HEK293 (cell line): ENCODE measurements around the gene UBASH3B.

Source experiments
- CTCF ChIA-PET: fragments of 350-600 bp; formaldehyde crosslinking; extraction: SDS; loops from one replicate; lab custom pipeline; 2021; ENCODE audit warnings: antibody characterized with exemption; lab: Yijun Ruan, JAX
- POLR2A ChIA-PET: fragments of 300-600 bp; formaldehyde crosslinking; extraction: SDS; loops from one replicate; lab custom pipeline; 2020; ENCODE audit warnings: antibody characterized with exemption, inconsistent platforms; lab: Yijun Ruan, JAX
- H3K27ac ChIP-seq: fragments of 200-500 bp; sonication (Bioruptor generic); 2 replicates; pipeline ENCODE4 v1.5.1; 2014; ENCODE audit warnings: low read depth, low read length, control low read depth, inconsistent platforms; ENCODE audit errors: extremely low read depth
- H3K36me3 ChIP-seq, 2 experiments: fragments of 200-500 bp in 1 of 2; sonication (Bioruptor generic) in 1 of 2; 1 replicate in 1 of 2; 2 replicates in 1 of 2; pipeline ENCODE4 v1.5.1; 2014 to 2017; ENCODE audit warnings: inconsistent platforms in 2 of 2, low read length in 2 of 2; ENCODE audit not compliant: control insufficient read depth in 2 of 2, insufficient read depth in 1 of 2
- H3K4me1 ChIP-seq: fragments of 200-500 bp; sonication (Bioruptor generic); 2 replicates; pipeline ENCODE4 v1.5.1; 2014; ENCODE audit warnings: mild to moderate bottlenecking, low read length, inconsistent platforms; ENCODE audit not compliant: control insufficient read depth, insufficient read depth
- H3K4me3 ChIP-seq: 2 replicates; pipeline ENCODE4 v1.5.1; 2011; ENCODE audit warnings: low read depth, mild to moderate bottlenecking, control low read depth, low read length, moderate library complexity
- H3K9me3 ChIP-seq: fragments of 200-500 bp; sonication (Bioruptor generic); 2 replicates; pipeline ENCODE4 v1.5.1; 2014; ENCODE audit warnings: low read depth, low read length, inconsistent platforms; ENCODE audit not compliant: control insufficient read depth, insufficient read depth
- FEZF1 ChIP-seq: fragments of 450-650 bp; formaldehyde crosslinking; IDR thresholded peaks from 2 replicates; pipeline ENCODE4 v1.5.1; 2016; ENCODE audit warnings: missing biosample characterization, missing genetic modification characterization
- GFI1B ChIP-seq: fragments of 450-650 bp; formaldehyde crosslinking; IDR thresholded peaks from 2 replicates; pipeline ENCODE4 v1.5.1; 2016; ENCODE audit warnings: missing biosample characterization, missing genetic modification characterization
- GLIS1 ChIP-seq: fragments of 450-650 bp; formaldehyde crosslinking; IDR thresholded peaks from 2 replicates; pipeline ENCODE4 v1.5.1; 2016; ENCODE audit warnings: missing biosample characterization, missing genetic modification characterization
- PRDM6 ChIP-seq: fragments of 450-650 bp; formaldehyde crosslinking; IDR thresholded peaks from 2 replicates; pipeline ENCODE4 v1.5.1; 2017; ENCODE audit warnings: missing biosample characterization, missing genetic modification characterization
- TCF7L2 ChIP-seq: IDR thresholded peaks from 2 replicates; pipeline ENCODE4 v1.6.1; 2011; ENCODE audit warnings: low read depth, mild to moderate bottlenecking, inconsistent platforms, low read length, moderate library complexity, borderline replicate concordance
- ZBTB11 ChIP-seq: fragments of 450-650 bp; formaldehyde crosslinking; conservative IDR thresholded peaks from 2 replicates; pipeline ENCODE4 v1.5.1; 2016; ENCODE audit warnings: low read depth, missing biosample characterization, missing genetic modification characterization
- ZBTB6 ChIP-seq: fragments of 450-650 bp; formaldehyde crosslinking; IDR thresholded peaks from 2 replicates; pipeline ENCODE4 v1.5.1; 2017; ENCODE audit warnings: missing biosample characterization, missing genetic modification characterization
- ZFP41 ChIP-seq: fragments of 450-650 bp; formaldehyde crosslinking; IDR thresholded peaks from 2 replicates; pipeline ENCODE4 v1.5.1; 2016; ENCODE audit warnings: missing biosample characterization, missing genetic modification characterization, borderline replicate concordance
- ZIC2 ChIP-seq: fragments of 450-650 bp; formaldehyde crosslinking; IDR thresholded peaks from 2 replicates; pipeline ENCODE4 v1.5.1; 2016; ENCODE audit warnings: missing biosample characterization, missing genetic modification characterization
- ZNF211 ChIP-seq: fragments of 450-650 bp; formaldehyde crosslinking; IDR thresholded peaks from 2 replicates; pipeline ENCODE4 v1.5.1; 2016; ENCODE audit warnings: low read depth, missing biosample characterization, missing genetic modification characterization
- ZNF221 ChIP-seq: fragments of 450-650 bp; formaldehyde crosslinking; IDR thresholded peaks from 2 replicates; pipeline ENCODE4 v1.5.1; 2017; ENCODE audit warnings: missing biosample characterization, missing genetic modification characterization, borderline replicate concordance
- ZNF26 ChIP-seq: fragments of 450-650 bp; formaldehyde crosslinking; IDR thresholded peaks from 2 replicates; pipeline ENCODE4 v1.5.1; 2016; ENCODE audit warnings: missing biosample characterization, missing genetic modification characterization
- ZNF274 ChIP-seq, 2 experiments: fragments of 200-500 bp in 1 of 2; fragments of 450-650 bp in 1 of 2; sonication (Bioruptor generic) in 1 of 2; formaldehyde crosslinking in 1 of 2; IDR thresholded peaks; 2 replicates each; pipeline versions ENCODE4 v1.5.1 to v1.6.1; 2014 to 2016; ENCODE audit warnings: borderline replicate concordance in 1 of 2, inconsistent platforms in 1 of 2, low read length in 1 of 2, missing biosample characterization in 1 of 2, missing genetic modification characterization in 1 of 2
- ZNF292 ChIP-seq: fragments of 450-650 bp; formaldehyde crosslinking; IDR thresholded peaks from 2 replicates; pipeline ENCODE4 v1.5.1; 2016; ENCODE audit warnings: low read depth, missing biosample characterization, missing genetic modification characterization, borderline replicate concordance
- ZNF658 ChIP-seq: fragments of 450-650 bp; formaldehyde crosslinking; IDR thresholded peaks from 2 replicates; pipeline ENCODE4; 2016; ENCODE audit warnings: missing biosample characterization, missing genetic modification characterization
- ZSCAN16 ChIP-seq: fragments of 450-650 bp; formaldehyde crosslinking; IDR thresholded peaks from 2 replicates; pipeline ENCODE4 v1.5.1; 2016; ENCODE audit warnings: missing biosample characterization, missing genetic modification characterization
- ZSCAN23 ChIP-seq: fragments of 450-650 bp; formaldehyde crosslinking; IDR thresholded peaks from 2 replicates; pipeline ENCODE4 v1.5.1; 2016; ENCODE audit warnings: missing biosample characterization, missing genetic modification characterization

UBASH3B gene

GRCh38 chr11:122733318-122733717, 77.8 kb downstream of the UBASH3B start (continued):
- no peak for TF ChIP-seq ZBTB6

GRCh38 chr11:122734848-122735496, 79.5 kb downstream of the UBASH3B start:
- ChIA-PET CTCF (interaction anchor here (0.5 kb wide), 1 partner anchor 56 kb away, joined by 6 read pairs; no protein-coding TSS in a partner anchor), POLR2A (no interaction called here)
- no peak for TF ChIP-seq ZIC2 (tag by site-specific recombination)
- peak; percentile 55 for TF ChIP-seq PRDM6 (tag by site-specific recombination)
- TF ChIP-seq FEZF1 (tag by site-specific recombination) = no peak
- TF ChIP-seq, all 188 proteins: peak for 1
- no peak overlapping the region for H3K27ac ChIP-seq
- H3K9me3 ChIP-seq = no peaks in the 10 kb centered on the region
- no peaks in the 10 kb centered on the region for H3K36me3 ChIP-seq
- no peak overlapping the region for H3K4me3 ChIP-seq
- peaks cover 11% of the 10 kb centered on the region for H3K4me1 ChIP-seq

- ChIA-PET POLR2A (interaction anchor here (1.1 kb wide), 1 partner anchor 82 kb away, joined by 4 read pairs; no protein-coding TSS in a partner anchor), CTCF (interaction anchor here (2.2 kb wide), 1 partner anchor 109 kb away, joined by 5 read pairs; no protein-coding TSS in a partner anchor)
- Histone ChIP-seq H3K9me3 (no peaks in the 10 kb centered on the region), H3K36me3 (no peaks in the 10 kb centered on the region), H3K4me1 (peaks cover 3% of the 10 kb centered on the region), H3K27ac (no peak overlapping the region), H3K4me3 (no peak overlapping the region)
- TF ChIP-seq ZNF26 (tag by site-specific recombination) = no peak
- TF ChIP-seq ZNF292 = no peak
- TF ChIP-seq ZNF658 (tag by site-specific recombination) = no peak
- TF ChIP-seq GLIS1 (tag by site-specific recombination) = no peak
- TF ChIP-seq ZNF211 (tag by site-specific recombination) = no peak
- no peak for TF ChIP-seq GFI1B (tag by site-specific recombination)
- no peak for TF ChIP-seq FEZF1 (tag by site-specific recombination)
- TF ChIP-seq ZBTB11 (tag by site-specific recombination) = no peak
- TF ChIP-seq ZNF221 (tag by site-specific recombination) = no peak
- TF ChIP-seq ZSCAN23 (tag by site-specific recombination) = no peak
- no peak for TF ChIP-seq TCF7L2
- TF ChIP-seq ZFP41 (tag by site-specific recombination) = no peak
- no peak for TF ChIP-seq ZSCAN16 (tag by site-specific recombination)
- no peak for TF ChIP-seq ZNF274 (IDR thresholded peaks at IDR 0.05; ENCODE audit: low read length)
- TF ChIP-seq ZNF274 (tag by site-specific recombination; IDR thresholded peaks at IDR 0.05; ENCODE audit: borderline replicate concordance) = no peak
Measured at GRCh38 chr11:122737951-122738693, 82.6 kb downstream of the UBASH3B start.
